Activated naive CD4-positive, alpha-beta T cell treated with anti-CD3 and anti-CD28 coated beads, Interleukin-2, amount 10 ng/mL, durations not matched to agents 7 days and 5 days (primary cell): ENCODE measurements around the gene HERC6.
"Not testable (repeated sequence)": the region's sequence is repeated elsewhere in the genome, so short reads cannot be mapped to it uniquely, and the experiment has no call there.

Experiments
- CTCF ChIA-PET: fragments of 350-600 bp; sonication (Branson Sonifier 250); formaldehyde crosslinking; loops from one replicate; lab custom pipeline; 2021; ENCODE audit warnings: antibody characterized with exemption; lab: Charles Lee
- DNase-seq: peaks from one replicate; pipeline ENCODE4 v3.0.0-alpha.2; 2020
- H3K27ac Mint-ChIP-seq: one replicate; pipeline ENCODE4 v1.8.0; 2021; ENCODE audit warnings: mild to moderate bottlenecking, moderate library complexity, mixed read lengths
- H3K27me3 Mint-ChIP-seq: one replicate; pipeline ENCODE4 v1.8.0; 2021; ENCODE audit warnings: mild to moderate bottlenecking, mixed read lengths
- H3K36me3 Mint-ChIP-seq: one replicate; pipeline ENCODE4 v1.8.0; 2021; ENCODE audit warnings: mixed read lengths
- H3K4me1 Mint-ChIP-seq: one replicate; pipeline ENCODE4 v1.8.0; 2021; ENCODE audit warnings: mixed read lengths
- H3K4me3 Mint-ChIP-seq: one replicate; pipeline ENCODE4 v1.8.0; 2021; ENCODE audit warnings: mild to moderate bottlenecking, moderate library complexity, mixed read lengths
- H3K9me3 Mint-ChIP-seq: one replicate; pipeline ENCODE4 v1.8.0; 2021; ENCODE audit warnings: mixed read lengths

HERC6 gene

GRCh38 chr4:88413801-88414200 lies 35.1 kb downstream of the HERC6 start:
- no peaks in the 10 kb centered on the region for H3K4me1 Mint-ChIP-seq
- H3K27me3 Mint-ChIP-seq = no peaks in the 10 kb centered on the region
- CTCF ChIA-PET = no interaction called here
- DNase-seq = no peak
- no peak overlapping the region for H3K4me3 Mint-ChIP-seq
- no peaks in the 10 kb centered on the region for H3K9me3 Mint-ChIP-seq
- peaks cover 27% of the 10 kb centered on the region for H3K36me3 Mint-ChIP-seq
- no peak overlapping the region for H3K27ac Mint-ChIP-seq

GRCh38 chr4:88414755-88415154 lies 36.1 kb downstream of the HERC6 start:
- CTCF ChIA-PET = no interaction called here
- H3K4me3 Mint-ChIP-seq = no peak overlapping the region
- peaks cover 27% of the 10 kb centered on the region for H3K36me3 Mint-ChIP-seq
- H3K27me3 Mint-ChIP-seq = no peaks in the 10 kb centered on the region
- DNase-seq = no peak
- H3K9me3 Mint-ChIP-seq = no peaks in the 10 kb centered on the region
- no peak overlapping the region for H3K27ac Mint-ChIP-seq
- H3K4me1 Mint-ChIP-seq = no peaks in the 10 kb centered on the region

DNA sequence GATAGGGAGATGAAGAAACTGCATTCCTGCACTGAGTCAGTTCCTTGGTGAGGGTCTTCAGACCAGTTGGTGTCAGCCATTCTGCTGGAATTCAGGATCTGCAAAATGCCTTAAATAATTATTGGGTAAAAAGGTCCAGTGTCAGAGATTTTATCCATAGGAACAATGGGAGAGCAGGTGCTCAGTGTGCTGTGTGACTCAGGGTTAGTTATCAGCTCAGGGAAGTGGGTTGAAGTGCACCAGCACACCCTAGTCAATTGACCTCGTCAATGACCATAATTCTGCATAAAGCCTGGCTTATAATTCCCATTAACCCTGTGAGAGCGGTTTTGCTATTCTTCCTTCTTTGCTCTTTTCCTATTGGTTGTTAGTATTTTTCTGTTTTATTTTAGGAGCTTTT lies 37.3 kb downstream of the HERC6 start:
- H3K9me3 Mint-ChIP-seq = no peaks in the 10 kb centered on the region
- no peak for DNase-seq
- H3K27ac Mint-ChIP-seq = no peak overlapping the region
- no peaks in the 10 kb centered on the region for H3K4me1 Mint-ChIP-seq
- peaks cover 21% of the 10 kb centered on the region for H3K36me3 Mint-ChIP-seq
- no peak overlapping the region for H3K4me3 Mint-ChIP-seq
- no peaks in the 10 kb centered on the region for H3K27me3 Mint-ChIP-seq
- CTCF ChIA-PET = no interaction called here

DNA sequence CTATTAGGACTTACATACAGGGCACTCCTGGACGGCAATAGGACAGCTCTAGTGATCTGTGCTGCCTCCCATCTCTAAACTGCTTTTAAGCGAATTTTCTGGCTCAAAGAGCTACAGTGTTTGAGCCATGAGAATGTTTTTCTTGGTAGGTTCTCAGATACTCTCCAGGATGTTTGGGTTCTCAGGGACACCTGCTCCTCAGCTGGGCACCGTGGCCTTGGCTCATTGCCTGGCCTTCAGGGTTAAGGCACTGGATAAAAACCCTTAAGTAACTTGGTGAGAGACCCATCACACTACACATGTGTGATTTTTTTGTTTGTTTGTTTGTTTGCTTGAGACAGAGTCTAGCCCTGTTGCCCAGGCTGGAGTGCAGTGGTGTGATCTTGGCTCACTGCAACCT lies 39.8 kb downstream of the HERC6 start:
- Mint-ChIP-seq H3K4me3 (no peak overlapping the region), H3K9me3 (no peaks in the 10 kb centered on the region), H3K36me3 (peaks cover 16% of the 10 kb centered on the region), H3K27me3 (no peaks in the 10 kb centered on the region), H3K4me1 (no peaks in the 10 kb centered on the region), H3K27ac (no peak overlapping the region)
- no peak for DNase-seq
- CTCF ChIA-PET = interaction anchor here (1.4 kb wide), 1 partner anchor 10 kb away, joined by 7 read pairs; no protein-coding TSS in a partner anchor

GRCh38 chr4:88419874-88420273 lies 41.2 kb downstream of the HERC6 start:
- no peaks in the 10 kb centered on the region for H3K9me3 Mint-ChIP-seq
- H3K27ac Mint-ChIP-seq = no peak overlapping the region
- H3K4me1 Mint-ChIP-seq = no peaks in the 10 kb centered on the region
- no peaks in the 10 kb centered on the region for H3K27me3 Mint-ChIP-seq
- CTCF ChIA-PET = interaction anchor here (1.2 kb wide), 1 partner anchor 14 kb away, joined by 3 read pairs; no protein-coding TSS in a partner anchor
- no peak for DNase-seq
- no peak overlapping the region for H3K4me3 Mint-ChIP-seq
- peaks cover 9% of the 10 kb centered on the region for H3K36me3 Mint-ChIP-seq

- CTCF ChIA-PET = interaction anchor here (1.2 kb wide), 1 partner anchor 15 kb away, joined by 3 read pairs; no protein-coding TSS in a partner anchor
- no peak overlapping the region for H3K27ac Mint-ChIP-seq
- H3K36me3 Mint-ChIP-seq = peaks cover 4% of the 10 kb centered on the region
- H3K4me3 Mint-ChIP-seq = no peak overlapping the region
- H3K27me3 Mint-ChIP-seq = no peaks in the 10 kb centered on the region
- DNase-seq = no peak
- no peaks in the 10 kb centered on the region for H3K9me3 Mint-ChIP-seq
- no peaks in the 10 kb centered on the region for H3K4me1 Mint-ChIP-seq
Measured at GRCh38 chr4:88420844-88421243, 42.2 kb downstream of the HERC6 start.

DNA sequence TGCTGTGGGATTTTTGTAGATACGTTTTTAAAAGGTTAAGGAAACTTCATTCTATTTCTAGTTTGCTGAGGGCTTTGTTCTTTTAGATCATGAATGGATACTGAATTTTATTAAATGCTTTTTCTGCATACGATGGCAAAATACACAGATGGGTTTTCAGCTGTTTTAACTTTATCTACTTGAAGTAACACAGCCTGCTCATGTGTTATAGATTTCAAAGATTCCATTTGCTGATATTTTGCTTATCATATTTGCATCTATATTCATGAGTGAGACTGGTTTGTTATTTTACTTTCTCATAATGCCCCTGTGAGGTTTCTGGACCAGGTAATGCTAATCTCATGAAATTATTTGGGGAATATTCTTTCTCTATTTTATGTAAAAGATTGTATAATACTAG lies 43.8 kb downstream of the HERC6 start:
- CTCF ChIA-PET = no interaction called here
- Mint-ChIP-seq H3K4me1 (no peaks in the 10 kb centered on the region), H3K27ac (no peak overlapping the region), H3K9me3 (no peaks in the 10 kb centered on the region), H3K4me3 (no peak overlapping the region), H3K36me3 (peaks cover 5% of the 10 kb centered on the region), H3K27me3 (no peaks in the 10 kb centered on the region)
- DNase-seq = no peak

- DNase-seq = no peak
Measured at GRCh38 chr4:88429401-88429800, 50.7 kb downstream of the HERC6 start.

GRCh38 chr4:88435987-88436693 lies 57.5 kb downstream of the HERC6 start:
- CTCF ChIA-PET = no interaction called here
- Mint-ChIP-seq H3K36me3 (peaks cover 46% of the 10 kb centered on the region), H3K27ac (no peak overlapping the region), H3K9me3 (no peaks in the 10 kb centered on the region), H3K4me1 (peaks cover 4% of the 10 kb centered on the region), H3K27me3 (no peaks in the 10 kb centered on the region), H3K4me3 (no peak overlapping the region)
- DNase-seq = no peak

More at GRCh38 chr4:88429401-88429800, 50.7 kb downstream of the HERC6 start:
- H3K4me1 Mint-ChIP-seq = no peaks in the 10 kb centered on the region
- H3K27me3 Mint-ChIP-seq = no peaks in the 10 kb centered on the region
- CTCF ChIA-PET = interaction anchor here (1.0 kb wide), 1 partner anchor 51 kb away, joined by 3 read pairs; the partner anchor contains the start of gene HERC6
- H3K36me3 Mint-ChIP-seq = peaks cover 27% of the 10 kb centered on the region
- no peak overlapping the region for H3K27ac Mint-ChIP-seq
- H3K9me3 Mint-ChIP-seq = no peaks in the 10 kb centered on the region
- no peak overlapping the region for H3K4me3 Mint-ChIP-seq

GRCh38 chr4:88437873-88438272 lies 59.2 kb downstream of the HERC6 start:
- peaks cover 59% of the 10 kb centered on the region for H3K36me3 Mint-ChIP-seq
- H3K4me1 Mint-ChIP-seq, H3K27me3 Mint-ChIP-seq, H3K27ac Mint-ChIP-seq, DNase-seq, H3K9me3 Mint-ChIP-seq, H3K4me3 Mint-ChIP-seq: not testable (repeated sequence)
- CTCF ChIA-PET = interaction anchor here (0.7 to 1.4 kb wide), 2 partner anchors 78 to 453 kb away, joined by 3 read pairs; no protein-coding TSS in a partner anchor

GRCh38 chr4:88439161-88439760 lies 60.6 kb downstream of the HERC6 start:
- Mint-ChIP-seq H3K36me3 (peaks cover 59% of the 10 kb centered on the region), H3K4me3 (no peak overlapping the region), H3K4me1 (peaks cover 4% of the 10 kb centered on the region), H3K27ac (no peak overlapping the region), H3K27me3 (no peaks in the 10 kb centered on the region), H3K9me3 (no peaks in the 10 kb centered on the region)
- no peak for DNase-seq
- CTCF ChIA-PET = no interaction called here

- Mint-ChIP-seq H3K27me3 (no peaks in the 10 kb centered on the region), H3K9me3 (no peaks in the 10 kb centered on the region), H3K27ac (no peak overlapping the region), H3K4me1 (peaks cover 4% of the 10 kb centered on the region), H3K4me3 (no peak overlapping the region), H3K36me3 (peaks cover 56% of the 10 kb centered on the region)
- DNase-seq = no peak
- CTCF ChIA-PET = interaction anchor here (0.6 kb wide), 1 partner anchor 395 kb away, joined by 3 read pairs; no protein-coding TSS in a partner anchor
Measured at GRCh38 chr4:88440146-88440545, 61.5 kb downstream of the HERC6 start.

- H3K4me1 Mint-ChIP-seq = peaks cover 4% of the 10 kb centered on the region
- H3K36me3 Mint-ChIP-seq = peaks cover 47% of the 10 kb centered on the region
- H3K4me3 Mint-ChIP-seq = no peak overlapping the region
- H3K27me3 Mint-ChIP-seq = no peaks in the 10 kb centered on the region
- DNase-seq = no peak
- no peak overlapping the region for H3K27ac Mint-ChIP-seq
- CTCF ChIA-PET = no interaction called here
- H3K9me3 Mint-ChIP-seq = no peaks in the 10 kb centered on the region
Measured at GRCh38 chr4:88441696-88442095, 63.0 kb downstream of the HERC6 start.

GRCh38 chr4:88442689-88443191 lies 64.1 kb downstream of the HERC6 start:
- Mint-ChIP-seq H3K27ac (no peak overlapping the region), H3K4me1 (peaks cover 4% of the 10 kb centered on the region), H3K4me3 (no peak overlapping the region), H3K9me3 (no peaks in the 10 kb centered on the region), H3K36me3 (peaks cover 43% of the 10 kb centered on the region), H3K27me3 (no peaks in the 10 kb centered on the region)
- DNase-seq = no peak
- CTCF ChIA-PET = no interaction called here

GRCh38 chr4:88443486-88443885 lies 64.8 kb downstream of the HERC6 start:
- H3K36me3 Mint-ChIP-seq = peaks cover 43% of the 10 kb centered on the region
- CTCF ChIA-PET = no interaction called here
- no peaks in the 10 kb centered on the region for H3K9me3 Mint-ChIP-seq
- no peak overlapping the region for H3K4me3 Mint-ChIP-seq
- no peaks in the 10 kb centered on the region for H3K27me3 Mint-ChIP-seq
- peaks cover 4% of the 10 kb centered on the region for H3K4me1 Mint-ChIP-seq
- DNase-seq = no peak
- H3K27ac Mint-ChIP-seq = no peak overlapping the region
